Peyer's patch (tissue), 4 donors: ENCODE measurements around the gene NDUFB5.

ENCODE experiments used
- POLR2A ChIP-seq, 2 donors: fragments of 450-650 bp; IDR thresholded peaks; one replicate each; pipeline ENCODE4 v1.5.1; 2017; ENCODE audit warnings: antibody characterized with exemption in 2 of 2, mild to moderate bottlenecking in 2 of 2, moderate library complexity in 2 of 2
- TF ChIP-seq, protein P1 (sequence below), 6 experiments: fragments of 450-650 bp in 4 of 6; fragments of 200-600 bp in 2 of 6; sonication (generic) in 1 of 6; IDR thresholded peaks; one replicate each; pipeline ENCODE4 v1.5.1; 2017 to 2019; ENCODE audit warnings: antibody characterized with exemption in 6 of 6, mild to moderate bottlenecking in 3 of 6, moderate library complexity in 1 of 6

DNA sequence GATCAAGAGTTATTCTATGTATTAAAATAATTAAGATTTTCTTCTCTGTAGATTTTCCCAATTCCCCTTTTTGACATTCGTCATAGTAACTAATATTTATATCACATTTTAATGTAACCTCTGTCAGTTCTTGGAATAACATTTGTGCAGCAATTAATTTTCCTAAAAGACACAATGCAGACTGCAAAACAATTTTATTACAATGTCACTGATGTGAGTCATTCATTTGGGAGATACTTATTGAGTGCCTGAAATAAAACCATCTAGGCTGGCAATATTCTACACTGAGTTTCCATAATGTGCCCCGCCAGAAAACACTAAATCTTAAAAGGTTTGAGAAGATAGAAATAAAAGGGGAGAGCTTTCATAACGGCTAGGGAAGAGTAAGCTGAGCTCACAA, 41.6 kb downstream of the NDUFB5 start:
- TF ChIP-seq POLR2A (IDR thresholded peaks at IDR 0.05), result no peak
- TF ChIP-seq, protein P1, sequence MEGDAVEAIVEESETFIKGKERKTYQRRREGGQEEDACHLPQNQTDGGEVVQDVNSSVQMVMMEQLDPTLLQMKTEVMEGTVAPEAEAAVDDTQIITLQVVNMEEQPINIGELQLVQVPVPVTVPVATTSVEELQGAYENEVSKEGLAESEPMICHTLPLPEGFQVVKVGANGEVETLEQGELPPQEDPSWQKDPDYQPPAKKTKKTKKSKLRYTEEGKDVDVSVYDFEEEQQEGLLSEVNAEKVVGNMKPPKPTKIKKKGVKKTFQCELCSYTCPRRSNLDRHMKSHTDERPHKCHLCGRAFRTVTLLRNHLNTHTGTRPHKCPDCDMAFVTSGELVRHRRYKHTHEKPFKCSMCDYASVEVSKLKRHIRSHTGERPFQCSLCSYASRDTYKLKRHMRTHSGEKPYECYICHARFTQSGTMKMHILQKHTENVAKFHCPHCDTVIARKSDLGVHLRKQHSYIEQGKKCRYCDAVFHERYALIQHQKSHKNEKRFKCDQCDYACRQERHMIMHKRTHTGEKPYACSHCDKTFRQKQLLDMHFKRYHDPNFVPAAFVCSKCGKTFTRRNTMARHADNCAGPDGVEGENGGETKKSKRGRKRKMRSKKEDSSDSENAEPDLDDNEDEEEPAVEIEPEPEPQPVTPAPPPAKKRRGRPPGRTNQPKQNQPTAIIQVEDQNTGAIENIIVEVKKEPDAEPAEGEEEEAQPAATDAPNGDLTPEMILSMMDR (IDR thresholded peaks at IDR 0.05), result no peak
